G401 (cell line): ENCODE measurements around the gene FANK1. TPM values are rescaled to one million over a fixed set of nuclear protein-coding genes. Genes with fewer than 3 reads are reported as not detected.
A peak's percentile ranks its signal among the peaks of the same experiment; 100 is the strongest.

Experiments used
- DNase-seq: peaks from one replicate; pipeline ENCODE4 v3.0.0-alpha.2; 2015; ENCODE audit warnings: low spot score
- in situ Hi-C: cut with HindIII; loops from 2 replicates; pipeline ENCODE4 v1.10.0; 2016; ENCODE audit warnings: low sequenced_read_pairs, mixed read lengths
- total RNA-seq: library from RNA; depleted of rRNA; stranded (reverse); fragments of >200 nt; shearing (Covaris generic); gene quantifications from 2 replicates; pipeline ENCODE4 v1.2.3, GENCODE V29; 2014

FANK1 gene
- total RNA-seq, 1 experiment from 2014 or later = 3.1 TPM

- no peak for DNase-seq
- in situ Hi-C loops = no loop called here
Observed at GRCh38 chr10:126011995-126012394, 115.6 kb downstream of the FANK1 start.

GRCh38 chr10:126012485-126012884 is 116.1 kb downstream of the FANK1 start:
- no peak for DNase-seq
- in situ Hi-C loops = no loop called here

- in situ Hi-C loops = no loop called here
- DNase-seq = no peak
Observed at GRCh38 chr10:126013489-126014281, 117.3 kb downstream of the FANK1 start.

- DNase-seq = no peak
- in situ Hi-C loops = no loop called here
Observed at GRCh38 chr10:126014309-126014708, 117.9 kb downstream of the FANK1 start.

GRCh38 chr10:126015413-126015812 is 119.0 kb downstream of the FANK1 start:
- no peak for DNase-seq
- in situ Hi-C loops = no loop called here

- in situ Hi-C loops = no loop called here
- DNase-seq = no peak
Observed at GRCh38 chr10:126016156-126016805, 119.9 kb downstream of the FANK1 start.

GRCh38 chr10:126016882-126017281 is 120.5 kb downstream of the FANK1 start:
- in situ Hi-C loops = no loop called here
- no peak for DNase-seq

- no peak for DNase-seq
- in situ Hi-C loops = no loop called here
Observed at GRCh38 chr10:126017961-126018560, 121.7 kb downstream of the FANK1 start.

GRCh38 chr10:126021833-126022500 is 125.6 kb downstream of the FANK1 start:
- DNase-seq = peak; percentile 31
- in situ Hi-C loops = no loop called here

- no peak for DNase-seq
- in situ Hi-C loops = no loop called here
Observed at GRCh38 chr10:126022841-126023240, 126.5 kb downstream of the FANK1 start.

GRCh38 chr10:126027692-126028091 is 131.3 kb downstream of the FANK1 start:
- in situ Hi-C loops = no loop called here
- DNase-seq = no peak

GRCh38 chr10:126029999-126030398 is 133.6 kb downstream of the FANK1 start:
- no peak for DNase-seq
- in situ Hi-C loops = no loop called here

- in situ Hi-C loops = no loop called here
- no peak for DNase-seq
Observed at GRCh38 chr10:126034586-126034985, 138.2 kb downstream of the FANK1 start.

- in situ Hi-C loops = no loop called here
Observed at GRCh38 chr10:126036515-126036914, 140.2 kb downstream of the FANK1 start.

GRCh38 chr10:126037946-126038345 is 141.6 kb downstream of the FANK1 start:
- DNase-seq = no peak
- in situ Hi-C loops = no loop called here

More at GRCh38 chr10:126036515-126036914, 140.2 kb downstream of the FANK1 start:
- no peak for DNase-seq

- DNase-seq = no peak
- in situ Hi-C loops = no loop called here
Observed at GRCh38 chr10:126041117-126041516, 144.8 kb downstream of the FANK1 start.

- in situ Hi-C loops = no loop called here
- peak; percentile 23 for DNase-seq
Observed at GRCh38 chr10:126041804-126042231, 145.5 kb downstream of the FANK1 start.

- DNase-seq = no peak
- in situ Hi-C loops = no loop called here
Observed at GRCh38 chr10:126042354-126042753, 146.0 kb downstream of the FANK1 start.

- no peak for DNase-seq
- in situ Hi-C loops = no loop called here
Observed at GRCh38 chr10:126042906-126043305, 146.5 kb downstream of the FANK1 start.

GRCh38 chr10:126043389-126043788 is 147.0 kb downstream of the FANK1 start:
- no peak for DNase-seq
- in situ Hi-C loops = no loop called here
